Measurements from ENCODE around the gene NAV3. TPM values are rescaled to one million over a fixed set of nuclear protein-coding genes. Genes with fewer than 3 reads are reported as not detected.
"Not testable (repeated sequence)": the region's sequence is repeated elsewhere in the genome, so short reads cannot be mapped to it uniquely, and the experiment has no call there.

NAV3 gene
- total RNA-seq, 1 experiment from 2014 or later = 53.3 TPM

DNA sequence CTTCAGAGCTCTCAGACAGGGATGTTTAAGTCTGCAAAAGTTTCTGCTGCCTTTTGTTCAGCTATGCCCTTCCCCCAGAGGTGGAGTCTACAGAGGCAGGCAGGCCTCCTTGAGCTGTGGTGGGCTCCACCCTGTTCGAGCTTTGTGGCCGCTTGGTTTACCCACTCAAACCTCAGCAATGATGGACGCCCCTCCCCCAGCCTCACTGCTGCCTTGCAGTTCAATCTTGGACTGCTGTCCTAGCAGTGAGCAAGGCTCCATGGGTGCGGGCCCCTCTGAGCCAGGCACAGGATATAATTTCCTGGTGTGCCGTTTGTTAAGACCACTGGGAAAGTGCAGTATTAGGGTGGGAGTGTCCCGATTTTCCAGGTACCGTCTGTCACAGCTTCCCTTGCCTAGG lies 427.0 kb downstream of the NAV3 start:
- DNase-seq (ENCODE audit: low read depth) = not testable (repeated sequence)

DNA sequence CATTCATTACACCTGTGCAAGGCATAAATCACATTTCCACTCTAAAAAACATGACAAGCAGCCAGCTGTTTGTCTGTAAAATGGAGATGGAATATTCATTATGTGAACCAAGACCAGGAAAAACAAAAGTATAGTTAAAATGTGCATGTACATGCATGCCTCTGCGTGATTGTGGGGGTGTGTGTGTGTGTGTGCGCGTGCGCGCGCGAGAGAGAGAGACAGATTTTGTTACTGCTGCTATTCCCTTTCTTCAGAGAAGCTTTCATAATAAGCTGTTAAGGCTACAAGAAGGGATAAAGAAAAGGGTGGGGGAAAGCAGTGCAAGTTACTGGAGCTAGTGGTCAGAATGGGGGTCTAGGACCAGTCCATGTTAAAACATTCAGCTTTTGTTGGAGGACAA lies 430.3 kb downstream of the NAV3 start:
- DNase-seq (ENCODE audit: low read depth) = peak; percentile 11

DNA sequence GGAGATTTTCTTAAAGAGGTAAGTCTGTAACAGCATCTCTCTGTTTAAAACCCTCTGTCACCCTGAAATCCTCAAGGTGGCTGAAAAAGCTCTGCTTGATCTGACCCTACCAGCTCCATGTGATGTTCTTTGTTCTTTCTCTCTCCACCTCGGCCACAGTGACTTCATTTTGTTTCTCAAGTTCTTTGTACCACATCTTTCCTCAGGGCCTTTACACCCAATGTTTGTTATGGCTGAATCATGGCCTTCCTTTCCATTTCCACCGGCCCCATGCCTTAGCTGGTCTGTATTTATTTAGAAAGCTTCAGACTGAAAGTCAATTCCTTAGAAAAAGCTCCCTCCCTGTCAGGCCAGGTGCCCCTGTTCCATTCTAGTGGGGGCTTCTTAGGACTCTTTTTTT lies 431.2 kb downstream of the NAV3 start:
- no peak for DNase-seq (ENCODE audit: low read depth)

Measured in LHCN-M2 (cell line).